K562 (cell line): ENCODE data around the gene DPP9. TPM values are rescaled to one million over a fixed set of nuclear protein-coding genes. Genes with fewer than 3 reads are reported as not detected.
"Not testable (repeated sequence)": the region's sequence is repeated elsewhere in the genome, so short reads cannot be mapped to it uniquely, and the experiment has no call there.

Source experiments
- ATAC-seq: fragments of 200-7000 bp; cut with Tn5 transposase; 3 replicates; pipeline ENCODE4 v1.9.1; 2020; ENCODE audit warnings: moderate library complexity
- BruUV-seq: library from RNA; stranded (reverse); fragments of 400-500 nt; replicated peaks from 2 replicates; lab custom pipeline; 2021; lab: Mats Ljungman, UMichigan
- CTCF ChIA-PET: fragments of 300-600 bp; formaldehyde crosslinking; extraction: SDS; loops from one replicate; lab custom pipeline; 2021; ENCODE audit warnings: low intra/inter-chr PET ratio; lab: Yijun Ruan, JAX
- POLR2A ChIA-PET: fragments of 300-600, 350-650 bp; sonication (Branson Sonifier 250); formaldehyde crosslinking; extraction: SDS; loops from one replicate; lab custom pipeline; 2021; ENCODE audit warnings: antibody characterized with exemption, inconsistent platforms; lab: Yijun Ruan, JAX
- DNase-seq, 4 experiments: peaks; one replicate each; pipeline versions ENCODE4 v3.0.0 to v3.0.0-alpha.2; 2011 to 2018; ENCODE audit warnings: low spot score in 3 of 4, mixed read lengths in 3 of 4; ENCODE audit errors: extremely low read depth in 1 of 4
- FAIRE-seq: peaks from 2 replicates; lab custom pipeline; 2011; peaks lifted over from hg19 to GRCh38; lab: Jason Lieb, UNC
- H2AFZ ChIP-seq: 2 replicates; pipeline ENCODE4 v1.6.0; 2011; ENCODE audit warnings: low read depth, low read length, control low read depth, inconsistent platforms
- H3K27ac ChIP-seq: fragments of 200-600 bp; 3 replicates; pipeline ENCODE4 v1.8.0; 2011; ENCODE audit warnings: low read depth, mild to moderate bottlenecking, control low read depth, inconsistent platforms, low read length, moderate library complexity, mixed read lengths; ENCODE audit errors: extremely low read depth
- H3K27me3 ChIP-seq, 2 experiments: fragments of 300-600 bp in 1 of 2; 2 replicates in 1 of 2; 3 replicates in 1 of 2; pipeline versions ENCODE4 v1.6.0 to v1.8.0; 2011; ENCODE audit warnings: inconsistent platforms in 2 of 2, low read length in 2 of 2, mild to moderate bottlenecking in 1 of 2, mixed read lengths in 1 of 2, moderate library complexity in 1 of 2; ENCODE audit not compliant: control insufficient read depth in 2 of 2, insufficient read depth in 2 of 2
- H3K36me3 ChIP-seq: fragments of 300-600 bp; 3 replicates; pipeline ENCODE4 v1.8.0; 2011; ENCODE audit warnings: mild to moderate bottlenecking, low read length, inconsistent platforms; ENCODE audit not compliant: control insufficient read depth, insufficient read depth
- H3K4me1 ChIP-seq, 2 experiments: fragments of 200-600 bp in 1 of 2; replicated peaks in 1 of 2; 2 replicates in 1 of 2; 3 replicates in 1 of 2; pipeline versions ENCODE4 v1.5.1 to v1.8.0; 2011; ENCODE audit warnings: inconsistent platforms in 2 of 2, low read length in 2 of 2, mild to moderate bottlenecking in 1 of 2, mixed read lengths in 1 of 2, moderate library complexity in 1 of 2; ENCODE audit not compliant: control insufficient read depth in 2 of 2, insufficient read depth in 2 of 2
- H3K4me2 ChIP-seq: 2 replicates; pipeline ENCODE4 v1.6.1; 2011; ENCODE audit warnings: low read length, control low read depth, inconsistent platforms, mixed read lengths; ENCODE audit not compliant: insufficient read depth
- H3K4me3 ChIP-seq: fragments of 200-600 bp; sonication (generic), shearing (Covaris generic); 2 replicates; pipeline ENCODE4 v1.5.1; 2016; ENCODE audit warnings: control low read depth, inconsistent platforms
- H3K79me2 ChIP-seq: fragments of 200-600 bp; 3 replicates; pipeline ENCODE4 v1.8.0; 2011; ENCODE audit warnings: low read length, inconsistent platforms; ENCODE audit not compliant: control insufficient read depth, insufficient read depth
- H3K9ac ChIP-seq, 2 experiments: 2 replicates each; pipeline versions ENCODE4 v1.6.0 to v1.6.1; 2011; ENCODE audit warnings: low read depth in 2 of 2, low read length in 2 of 2, control low read depth in 1 of 2, inconsistent platforms in 1 of 2, mild to moderate bottlenecking in 1 of 2, mixed read lengths in 1 of 2; ENCODE audit not compliant: insufficient read depth in 1 of 2
- H3K9me1 ChIP-seq: one replicate; pipeline ENCODE4 v1.6.0; 2011; ENCODE audit warnings: inconsistent platforms, mild to moderate bottlenecking, low read length, moderate library complexity; ENCODE audit not compliant: control insufficient read depth, insufficient read depth
- H3K9me3 ChIP-seq: replicated peaks from 2 replicates; pipeline ENCODE4 v1.5.1; 2011; ENCODE audit warnings: low read depth, low read length, inconsistent platforms; ENCODE audit not compliant: control insufficient read depth, insufficient read depth
- H4K20me1 ChIP-seq: replicated peaks from 2 replicates; pipeline ENCODE4 v1.6.1; 2011; ENCODE audit warnings: low read length, inconsistent platforms, mixed read lengths; ENCODE audit not compliant: control insufficient read depth, insufficient read depth
- CBX2 ChIP-seq: fragments of 200-600 bp; sonication (generic); IDR thresholded peaks from one replicate; pipeline ENCODE4 v1.6.1; 2012; ENCODE audit warnings: mild to moderate bottlenecking, low read length, inconsistent platforms; ENCODE audit not compliant: insufficient read depth, poor library complexity, severe bottlenecking
- CEBPB ChIP-seq: fragments of 450-650 bp; IDR thresholded peaks from 2 replicates; pipeline ENCODE4 v1.6.1; 2016; ENCODE audit warnings: missing genetic modification characterization, missing compliant biosample characterization
- CEBPG ChIP-seq, 3 experiments: fragments of 200-800 bp in 1 of 3; sonication (Bioruptor generic) in 1 of 3; sonication (generic) in 1 of 3; formaldehyde crosslinking in 1 of 3; IDR thresholded peaks in 2 of 3; conservative IDR thresholded peaks in 1 of 3; 2 replicates each; pipeline versions ENCODE4 v1.6.1 to v1.8.0; 2016 to 2022; ENCODE audit warnings: missing compliant biosample characterization in 2 of 3, missing genetic modification characterization in 2 of 3, mild to moderate bottlenecking in 1 of 3, missing genetic modification reagents in 1 of 3
- FOSL1 ChIP-seq: fragments of 200-800 bp; sonication (Bioruptor generic); conservative IDR thresholded peaks from 2 replicates; pipeline ENCODE4 v1.6.1; 2016; ENCODE audit warnings: missing genetic modification characterization, missing compliant biosample characterization
- HDAC6 ChIP-seq: IDR thresholded peaks from 2 replicates; pipeline ENCODE4 v1.6.1; 2012; ENCODE audit warnings: low read depth, mild to moderate bottlenecking, control low read depth, inconsistent platforms, low read length, moderate library complexity
- HNRNPLL ChIP-seq: fragments of 200-400 bp; formaldehyde crosslinking; IDR thresholded peaks from 2 replicates; pipeline ENCODE4 v1.6.1; 2017; ENCODE audit warnings: low read length, low read depth, mild to moderate bottlenecking; ENCODE audit not compliant: poor library complexity, severe bottlenecking
- RBM22 ChIP-seq: fragments of 200-400 bp; formaldehyde crosslinking; IDR thresholded peaks from 2 replicates; pipeline ENCODE4 v1.6.1; 2018; ENCODE audit warnings: low read length, low read depth; ENCODE audit not compliant: poor library complexity, severe bottlenecking
- WGBS: fragments of 100-300 bp; shearing (Covaris generic); methylation state at CpG from one replicate; pipeline ENCODE4 v1.1.6; 2016; ENCODE audit warnings: low coverage, mixed read lengths; ENCODE audit not compliant: insufficient coverage; ENCODE audit errors: missing lambda C conversion rate; 5-methylcytosine and 5-hydroxymethylcytosine counted together
- in situ Hi-C: fragments of 300-500 bp; cut with MboI; formaldehyde crosslinking; loops from 4 replicates; pipeline ENCODE4 v1.15.0; 2018; ENCODE audit warnings: inconsistent platforms, mixed read lengths
- intact Hi-C: fragments of 100-400 bp; cut with micrococcal nuclease; formaldehyde crosslinking; loops from 2 replicates; pipeline ENCODE4 v1.14.2; 2022
- polyA plus RNA-seq, 8 experiments: library from polyadenylated mRNA; depleted of rRNA in 4 of 8; stranded (reverse) in 5 of 8; unstranded in 3 of 8; fragments of >200 nt; fragmentation: Nextera tagmentation in 2 of 8; fragmentation: Illumina TruSeq in 1 of 8; extraction: Ambion mirVana in 2 of 8; extraction: Trizol in 1 of 8; gene quantifications; 2 replicates each; pipeline versions ENCODE4 v1.2.1 to v1.2.3, GENCODE V29; 2011 to 2014; ENCODE audit warnings: inconsistent platforms in 1 of 8, missing spikeins in 1 of 8
- total RNA-seq, 7 experiments: library from RNA; depleted of rRNA in 6 of 7; stranded (reverse); fragments of >200 nt in 6 of 7; fragmentation: Illumina TruSeq in 2 of 7; extraction: Trizol in 2 of 7; gene quantifications; 2 replicates each; pipeline versions ENCODE4 v1.2.1 to v1.2.3, GENCODE V29; 2011 to 2021; ENCODE audit warnings: low replicate concordance in 1 of 7

The DPP9 gene
- total and polyA plus RNA-seq, 9 of the 15 experiments (the other 6 are each of a cell fraction or from before 2014, with no cell fraction given): 0.90 to 66.7 (median 24.5) TPM

- TF ChIP-seq HNRNPLL (no peak), HDAC6 (no peak), RBM22 (no peak)
These were observed 22.3 kb upstream of the DPP9 start (continued) for GRCh38 chr19:4745986-4746385.

DNA sequence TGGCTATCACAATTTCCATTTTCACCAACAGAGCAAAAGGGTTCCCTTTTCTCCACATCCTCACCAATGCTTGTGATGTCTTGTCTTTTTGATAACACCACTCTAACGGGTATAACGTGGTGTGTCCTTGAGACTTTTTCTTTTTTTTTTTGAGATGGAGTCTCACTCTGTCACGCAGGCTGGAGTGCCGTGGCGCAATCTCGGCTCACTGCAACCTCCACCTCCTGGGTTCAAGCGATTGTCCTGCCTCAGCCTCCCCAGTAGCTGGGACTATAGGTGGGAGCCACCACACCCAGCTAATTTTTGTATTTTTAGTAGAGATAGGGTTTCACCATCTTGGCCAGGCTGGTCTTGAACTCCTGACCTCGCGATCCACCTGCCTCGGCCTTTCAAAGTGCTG, 21.5 kb upstream of the DPP9 start:
- WGBS: 26% methylated on average over 9 of the region's 10 CpGs
- CTCF ChIA-PET; BruUV-seq; H3K4me2 ChIP-seq; H4K20me1 ChIP-seq; DNase-seq; H3K79me2 ChIP-seq; POLR2A ChIA-PET; H3K4me3 ChIP-seq; H3K4me1 ChIP-seq; H3K9me3 ChIP-seq; H3K9me1 ChIP-seq; H2AFZ ChIP-seq; intact Hi-C loops; H3K36me3 ChIP-seq; H3K9ac ChIP-seq; ATAC-seq; in situ Hi-C loops; FAIRE-seq; H3K27ac ChIP-seq; TF ChIP-seq CEBPG (CRISPR knock-in tag; IDR thresholded peaks at IDR 0.05): not testable (repeated sequence)
- TF ChIP-seq FOSL1 (tag) (peak; percentile 11; the same call in 1 of the 2 replicates), CEBPG (tag; conservative IDR thresholded peaks at IDR 0.05 in 1 of 2, IDR thresholded peaks at IDR 0.05 in 1 of 2) (peak in 1 of 2 experiments; percentile 12; a peak in 1 of 4 replicates), CEBPB (tag) (0 out of 2 replicates have a peak, but pooled peaks have one; percentile 9), CBX2 (peak; percentile 9)
- H3K27me3 ChIP-seq: peaks cover 29 to 57% of the 10 kb centered on the region in 2 experiments
